A204.1 (cell line): ENCODE data around the gene SRRM4.
"Not testable (repeated sequence)": the region's sequence is repeated elsewhere in the genome, so short reads cannot be mapped to it uniquely, and the experiment has no call there.

ENCODE experiments used
- FAIRE-seq: peaks from 2 replicates; lab custom pipeline; 2012; peaks lifted over from hg19 to GRCh38; lab: Jason Lieb, UNC

SRRM4 gene

DNA sequence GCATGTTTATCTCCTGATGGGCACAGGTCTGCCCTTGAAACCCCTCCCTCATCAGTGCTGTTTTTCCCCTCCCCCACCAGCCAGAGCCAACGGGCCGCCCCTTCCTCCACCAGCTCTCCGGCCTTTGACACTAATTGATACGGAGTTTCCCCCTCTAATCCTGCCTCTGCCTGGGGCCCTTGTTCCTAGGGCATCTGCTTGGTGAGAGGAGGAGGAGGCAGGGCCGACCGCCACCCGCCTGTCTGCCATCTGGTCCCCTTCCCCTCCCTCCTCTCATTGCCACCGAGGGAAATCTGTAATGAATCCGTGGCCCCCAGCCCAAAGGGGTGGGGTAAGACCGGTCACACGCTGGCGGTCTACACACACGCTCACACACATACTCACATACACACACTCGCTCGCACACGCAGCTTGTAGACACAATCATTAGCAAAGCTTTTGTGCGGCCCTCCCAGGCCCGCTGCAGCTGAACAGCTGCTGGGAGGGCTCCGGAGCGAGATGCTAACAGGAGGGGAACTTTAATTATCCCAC lies 27.4 kb downstream of the SRRM4 start:
- FAIRE-seq = no peak

DNA sequence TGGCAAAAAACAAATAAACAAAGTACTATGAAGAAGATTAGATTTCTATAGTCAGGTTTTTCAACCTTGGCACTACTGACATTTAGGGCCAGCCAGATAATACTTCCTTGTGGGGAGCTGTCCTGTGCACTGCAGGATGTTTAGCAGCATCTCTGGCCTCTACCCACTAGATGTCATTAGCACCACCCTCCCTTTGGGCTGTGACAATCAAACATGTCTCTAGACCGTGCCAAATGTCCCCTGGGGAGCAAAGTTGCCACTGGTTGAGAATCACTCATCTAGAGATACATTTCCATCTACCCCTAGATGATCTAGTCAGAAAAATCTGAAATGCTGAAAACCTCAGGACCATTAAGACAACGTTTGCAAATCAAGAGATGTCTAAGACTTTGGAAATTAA lies 29.9 kb downstream of the SRRM4 start:
- FAIRE-seq = no peak

DNA sequence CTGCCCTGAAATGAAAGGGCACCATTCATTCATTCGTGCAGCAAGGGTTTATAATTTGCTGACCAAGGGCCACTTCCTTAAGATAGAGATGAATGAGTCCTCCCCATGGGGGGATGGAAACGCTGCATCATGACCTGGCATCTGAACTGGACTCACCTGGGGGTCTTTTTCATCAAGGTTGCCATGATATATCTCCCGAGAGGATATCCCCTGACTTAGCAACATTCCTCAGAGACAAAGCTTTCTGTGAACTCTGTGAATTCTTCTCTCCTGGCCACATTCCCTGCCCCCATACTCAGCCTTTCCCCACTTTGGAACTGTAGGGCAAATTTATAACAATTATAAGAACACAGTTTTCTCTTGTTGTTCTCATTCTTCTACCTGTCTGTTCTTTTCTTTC lies 30.8 kb downstream of the SRRM4 start:
- no peak for FAIRE-seq

DNA sequence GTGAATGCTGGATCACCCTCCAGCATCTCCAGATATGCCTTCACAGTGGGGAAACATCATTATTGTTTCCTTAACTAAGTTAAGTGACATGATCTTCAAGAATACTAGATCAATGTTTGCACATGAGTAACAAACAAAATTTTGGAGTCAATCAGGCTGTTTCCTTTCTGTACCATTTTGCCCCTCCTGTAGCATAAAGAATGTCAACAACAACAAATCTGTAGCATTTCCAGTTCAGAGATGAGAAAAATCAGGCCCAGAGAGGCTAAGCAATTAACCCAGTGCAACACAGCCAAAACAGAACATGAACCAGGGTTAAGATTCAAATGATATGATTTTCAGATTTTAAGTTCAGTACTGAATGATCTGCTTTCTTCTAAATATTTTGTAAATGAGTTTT lies 31.7 kb downstream of the SRRM4 start:
- no peak for FAIRE-seq

DNA sequence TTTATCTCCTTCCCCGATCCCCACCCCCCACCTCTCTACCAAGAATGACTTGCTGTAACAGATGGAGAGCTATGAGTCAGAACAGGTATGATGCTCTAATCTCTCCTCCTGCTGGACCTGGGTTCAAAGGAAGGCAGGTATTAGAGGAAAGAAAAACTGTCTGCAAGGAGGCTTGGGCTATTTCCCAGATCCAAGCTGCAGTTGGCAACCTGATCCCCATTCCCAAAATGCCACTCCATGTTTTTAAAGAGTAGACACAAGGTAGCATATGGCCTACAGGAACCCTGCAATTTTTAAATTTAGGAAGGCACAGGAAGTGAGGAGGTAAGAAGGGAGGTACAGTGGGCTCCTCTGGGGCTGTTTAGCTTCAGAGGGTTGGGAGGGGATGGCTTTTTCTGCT lies 33.0 kb downstream of the SRRM4 start:
- FAIRE-seq = no peak

DNA sequence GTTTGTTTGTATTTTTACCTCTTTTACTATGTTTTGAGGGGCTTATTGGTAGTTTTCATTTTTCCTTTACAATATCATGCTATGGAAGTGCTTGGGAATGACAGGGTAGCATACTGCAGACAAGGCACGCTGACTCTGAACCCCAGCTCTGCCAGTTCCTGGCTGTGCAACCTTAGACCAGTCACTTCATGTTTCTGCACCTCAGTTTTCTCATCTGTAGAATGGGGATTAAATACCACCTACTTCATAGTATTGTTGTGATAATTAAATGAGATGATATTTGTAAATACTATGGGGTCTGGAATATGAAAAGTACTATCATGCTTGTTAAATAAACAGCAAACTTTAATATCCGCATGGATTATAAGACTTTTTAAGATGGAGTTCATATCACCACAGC lies 35.4 kb downstream of the SRRM4 start:
- FAIRE-seq = no peak

DNA sequence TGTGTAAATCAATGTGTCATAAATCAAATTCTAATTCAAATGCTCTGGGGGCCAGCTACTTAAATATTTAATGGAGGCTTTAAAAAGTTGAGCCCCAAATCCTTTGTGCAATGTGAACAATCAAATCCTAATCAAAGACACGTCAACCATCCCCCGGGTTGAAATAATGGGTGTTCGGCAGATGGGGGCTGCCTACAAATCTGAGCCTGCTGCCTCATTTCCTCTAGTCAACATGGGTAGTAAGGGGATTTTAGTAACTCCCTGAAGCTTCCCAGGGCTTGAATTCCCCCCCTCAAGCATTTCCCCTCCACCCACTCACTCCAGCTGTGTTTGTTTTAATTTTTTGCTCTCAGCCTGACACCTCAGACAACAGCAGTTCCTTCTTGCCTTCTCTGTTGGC lies 37.8 kb downstream of the SRRM4 start:
- FAIRE-seq = no peak

DNA sequence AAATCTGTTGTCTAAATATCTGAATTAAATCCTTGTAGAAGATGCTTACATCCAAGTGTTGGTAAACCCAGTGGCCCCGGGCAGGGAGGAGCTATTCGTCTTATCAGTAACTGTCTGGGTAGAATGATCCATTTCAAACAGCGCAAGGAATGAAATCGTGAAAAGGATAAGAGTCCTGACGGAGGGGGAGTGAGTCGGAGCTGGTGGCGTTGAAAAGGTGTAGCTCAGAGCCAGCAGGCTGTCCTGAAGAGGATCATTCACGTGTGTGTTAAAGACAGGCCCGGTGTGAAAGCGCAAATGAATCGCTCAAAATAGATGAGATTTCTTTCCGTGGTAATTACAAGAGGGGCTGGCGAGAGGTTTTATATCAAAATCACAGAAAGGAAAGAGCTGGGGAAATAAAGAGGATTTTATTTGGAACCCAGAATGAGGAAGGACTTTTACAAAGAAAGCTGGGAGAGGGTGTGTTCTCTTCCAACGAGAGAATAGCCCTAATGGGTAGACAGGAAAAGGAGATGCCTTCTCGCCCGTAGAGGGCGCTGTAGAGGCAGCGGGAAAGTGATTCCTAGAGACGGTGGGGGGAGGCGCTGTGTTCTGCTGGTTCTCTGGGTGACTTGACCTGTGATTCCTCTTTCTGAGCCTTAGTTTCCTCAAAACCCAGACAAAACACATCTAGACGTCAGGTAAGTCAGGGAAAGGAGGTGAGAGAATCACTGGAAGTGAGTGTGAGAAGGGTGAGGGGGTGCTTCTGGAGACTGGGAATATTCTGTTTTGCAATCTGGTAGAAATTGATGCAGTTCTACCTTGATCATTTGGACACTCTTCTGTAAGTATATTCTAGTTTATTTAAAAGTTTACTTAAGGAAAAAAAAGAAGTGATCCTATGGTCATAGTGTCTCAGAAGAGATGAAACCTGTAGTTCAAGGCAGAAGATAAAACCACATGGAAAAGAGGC lies 39.3 kb downstream of the SRRM4 start:
- no peak for FAIRE-seq

DNA sequence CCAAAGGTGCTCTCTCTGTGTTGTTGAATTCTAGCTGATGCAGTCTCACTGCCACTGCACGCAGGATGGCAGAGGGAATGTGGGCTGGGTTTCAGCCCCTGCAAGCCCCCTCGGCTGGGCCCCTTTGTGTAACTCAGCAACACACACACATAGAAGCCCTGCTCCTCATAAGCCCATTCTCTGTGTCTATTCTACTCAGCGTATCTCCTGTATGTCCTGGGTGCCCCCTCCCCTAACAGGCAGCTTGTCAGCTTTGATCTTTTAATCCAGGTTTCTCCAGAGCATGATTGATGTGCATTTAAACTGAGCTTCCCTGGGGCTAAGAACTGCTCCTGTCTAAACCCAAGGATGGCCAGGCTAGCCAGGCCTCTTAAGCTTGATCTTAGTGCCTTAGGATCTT lies 43.0 kb downstream of the SRRM4 start:
- no peak for FAIRE-seq

DNA sequence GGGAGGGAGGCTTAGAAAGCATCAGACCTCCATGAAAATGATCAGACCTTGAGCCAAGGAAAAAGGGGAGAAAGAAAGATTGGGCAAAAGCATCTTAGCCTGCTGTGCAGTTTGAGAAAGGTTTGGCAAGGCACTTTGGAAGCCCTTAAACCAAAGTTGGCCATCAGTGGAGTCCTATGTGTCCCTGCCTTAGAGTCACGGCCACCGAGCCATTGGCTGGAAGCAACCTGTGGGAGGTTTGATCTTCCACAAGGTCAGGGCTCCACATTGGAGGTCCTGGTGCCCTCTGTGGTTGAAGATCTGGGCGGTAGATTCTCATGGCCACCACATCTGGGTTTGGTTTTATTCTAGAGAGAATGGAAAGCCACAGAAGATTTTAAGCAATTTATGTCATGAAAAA lies 44.4 kb downstream of the SRRM4 start:
- no peak for FAIRE-seq

DNA sequence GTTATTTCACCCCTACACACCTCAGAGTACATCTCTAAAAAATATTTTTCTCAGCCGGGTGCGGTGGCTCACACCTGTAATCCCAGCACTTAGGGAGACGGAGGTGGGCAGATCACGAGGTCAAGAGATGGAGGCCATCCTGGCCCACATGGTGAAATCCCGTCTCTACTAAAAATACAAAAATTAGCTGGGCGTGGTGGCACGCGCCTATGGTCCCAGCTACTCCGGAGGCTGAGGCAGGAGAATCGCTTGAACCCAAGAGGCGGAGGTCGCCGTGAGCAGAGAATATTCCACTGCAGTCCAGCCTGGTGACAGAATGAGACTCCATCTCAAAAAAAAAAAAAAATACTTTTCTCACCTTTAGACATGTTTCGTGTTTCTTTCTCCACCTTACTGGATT lies 52.0 kb downstream of the SRRM4 start:
- FAIRE-seq = not testable (repeated sequence)

DNA sequence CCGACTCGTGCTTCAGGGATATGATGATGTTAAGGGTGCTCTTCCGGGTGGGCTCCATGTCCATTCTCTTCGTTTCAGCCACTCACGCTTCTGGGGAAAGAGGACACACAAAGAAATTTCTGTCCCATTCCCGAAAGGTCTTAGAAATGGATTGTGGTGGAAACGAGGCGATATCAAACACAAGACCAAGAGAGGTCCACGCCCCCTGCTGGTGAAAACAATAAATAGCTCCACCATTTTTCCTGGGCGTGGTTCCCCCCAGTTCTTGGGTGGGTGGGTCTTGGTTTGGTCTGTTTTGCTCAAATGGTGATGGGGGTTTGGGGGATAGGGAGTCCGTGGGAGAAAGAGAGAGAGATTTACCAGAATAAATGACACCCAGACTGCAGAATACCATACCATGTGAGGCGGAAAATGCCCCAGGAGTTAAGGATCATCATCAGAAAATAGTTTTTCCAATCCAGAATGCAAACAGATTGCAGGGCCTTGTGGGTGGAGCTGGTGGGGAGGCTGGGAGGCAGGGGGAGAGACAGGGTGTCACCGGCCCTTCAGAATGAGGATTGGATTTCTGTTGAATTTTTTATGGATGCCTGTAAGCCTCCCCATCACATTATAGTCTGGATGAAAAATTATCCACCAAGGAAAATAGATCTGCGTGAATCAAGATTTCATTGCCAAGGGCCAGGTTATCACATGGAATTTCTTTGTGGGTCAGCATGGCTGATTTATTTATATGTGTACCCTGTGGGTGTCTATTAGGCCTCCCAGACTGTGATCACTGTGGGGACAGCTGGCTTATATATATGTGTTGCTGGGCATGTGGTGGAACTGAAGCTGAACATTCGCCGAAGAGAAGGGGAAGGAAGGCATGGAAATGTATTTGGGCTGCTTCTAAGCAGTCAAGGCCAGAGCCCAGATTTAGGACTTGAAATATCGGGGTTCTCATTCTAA lies 55.8 kb downstream of the SRRM4 start:
- FAIRE-seq = no peak

DNA sequence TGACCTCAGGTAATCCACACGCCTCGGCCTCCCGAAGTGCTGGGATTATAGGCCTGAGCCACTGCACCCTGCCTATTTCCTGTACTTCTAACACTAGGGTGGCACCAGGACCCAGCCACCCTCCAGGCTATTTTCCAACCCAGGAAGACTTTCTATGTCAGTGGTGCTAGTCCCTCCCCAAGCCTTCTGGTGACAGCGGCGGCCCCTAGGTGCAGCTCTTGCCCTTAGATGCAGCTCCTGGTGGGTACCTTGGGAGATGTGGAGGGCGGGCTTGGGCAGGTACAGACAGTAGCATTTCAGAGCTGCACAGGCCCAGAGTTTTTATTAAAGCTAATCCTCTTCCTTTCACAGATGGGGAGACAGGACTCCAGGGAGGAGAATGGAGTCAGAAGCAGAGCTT lies 62.8 kb downstream of the SRRM4 start:
- no peak for FAIRE-seq

DNA sequence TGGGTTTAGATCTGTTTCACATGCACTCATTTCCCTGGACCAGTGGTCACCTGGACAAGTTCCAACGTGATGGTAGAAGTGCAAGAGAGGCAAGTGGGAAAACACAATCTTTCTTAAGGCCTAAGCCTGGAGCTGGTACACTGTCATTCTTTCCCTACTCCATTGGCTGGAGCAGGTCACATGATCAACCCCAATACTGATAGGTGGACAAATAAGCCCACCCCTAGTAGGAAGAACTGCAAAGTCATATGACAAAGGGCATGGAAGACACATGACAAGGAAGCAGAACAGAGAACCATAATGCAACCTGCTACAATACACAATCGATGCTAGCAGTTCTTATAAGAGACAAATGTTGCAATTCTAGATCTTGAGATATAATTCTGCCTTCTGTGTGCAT lies 66.3 kb downstream of the SRRM4 start:
- no peak for FAIRE-seq

DNA sequence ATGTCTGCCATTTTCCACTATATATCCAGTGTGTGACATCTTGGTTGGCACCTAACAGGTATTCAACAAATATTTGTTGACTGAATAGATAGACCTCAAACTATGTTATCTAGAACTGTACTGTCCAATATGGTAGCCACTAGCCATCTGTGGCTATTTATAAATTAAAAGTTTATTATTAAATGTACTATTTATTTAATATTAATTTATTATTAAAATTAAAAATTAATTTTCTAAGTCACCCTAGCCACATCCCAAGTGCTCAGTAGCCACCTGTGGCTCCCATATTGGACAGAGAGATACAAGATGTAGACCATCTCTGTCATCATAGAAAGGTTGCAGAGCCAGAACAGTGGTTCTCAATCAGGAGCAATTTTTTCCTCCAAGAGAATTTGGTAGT lies 69.3 kb downstream of the SRRM4 start:
- no peak for FAIRE-seq

DNA sequence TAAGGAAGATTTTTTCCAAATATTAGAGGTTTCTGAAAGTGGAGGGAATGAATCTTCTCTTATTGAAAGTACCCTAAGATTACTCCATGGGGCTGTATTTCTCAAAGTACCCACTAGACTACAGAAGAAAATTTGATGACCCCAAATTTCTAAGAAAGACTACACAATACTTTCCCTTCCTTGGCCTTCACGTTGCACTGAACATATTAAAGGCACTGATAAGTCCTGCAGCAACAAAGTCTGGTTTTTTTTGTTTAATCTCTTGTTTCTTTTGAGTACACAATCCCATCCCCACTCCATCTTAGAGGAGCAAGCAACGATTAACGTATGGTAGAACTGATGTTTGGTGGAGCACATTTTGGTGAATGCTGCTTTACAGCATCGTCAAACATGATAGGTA lies 70.1 kb downstream of the SRRM4 start:
- no peak for FAIRE-seq

DNA sequence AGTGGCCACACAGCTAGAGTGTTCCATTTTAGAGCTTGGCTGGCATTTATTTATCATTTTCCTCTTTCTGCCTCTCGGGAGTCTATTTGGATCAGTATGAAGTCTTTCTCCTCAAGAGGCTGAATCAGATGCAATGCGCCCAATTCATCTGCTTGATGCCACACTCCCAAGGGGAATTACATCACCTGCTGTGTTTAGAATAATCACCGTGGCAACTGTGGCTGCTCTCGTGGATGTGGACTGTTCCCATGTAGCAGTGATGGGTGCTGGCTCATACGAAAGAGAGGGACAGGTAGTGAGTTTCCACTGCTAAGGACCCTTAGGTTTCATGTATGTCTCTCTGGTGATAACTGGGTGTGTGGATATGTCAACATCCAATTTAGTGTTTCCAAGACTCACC lies 70.7 kb downstream of the SRRM4 start:
- FAIRE-seq = no peak

DNA sequence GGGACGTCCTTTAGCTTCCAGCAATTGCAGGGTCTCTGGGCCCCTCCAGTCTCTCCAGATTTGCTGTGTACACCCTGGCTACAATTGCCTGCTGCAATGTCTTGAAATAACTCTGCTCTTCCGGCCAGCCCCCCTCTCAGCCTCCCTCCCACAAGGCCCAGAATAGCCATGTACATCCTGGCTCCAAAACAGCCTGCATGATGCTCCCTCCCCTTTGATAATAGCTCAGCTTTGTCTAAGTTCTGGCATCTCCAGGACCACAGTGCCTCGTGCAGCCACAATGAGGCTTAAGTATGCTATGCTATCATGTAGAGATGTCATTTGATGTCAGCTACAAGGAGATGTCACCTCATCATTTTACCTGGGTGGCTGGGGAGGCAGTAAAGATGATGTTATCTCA lies 74.6 kb downstream of the SRRM4 start:
- no peak for FAIRE-seq

DNA sequence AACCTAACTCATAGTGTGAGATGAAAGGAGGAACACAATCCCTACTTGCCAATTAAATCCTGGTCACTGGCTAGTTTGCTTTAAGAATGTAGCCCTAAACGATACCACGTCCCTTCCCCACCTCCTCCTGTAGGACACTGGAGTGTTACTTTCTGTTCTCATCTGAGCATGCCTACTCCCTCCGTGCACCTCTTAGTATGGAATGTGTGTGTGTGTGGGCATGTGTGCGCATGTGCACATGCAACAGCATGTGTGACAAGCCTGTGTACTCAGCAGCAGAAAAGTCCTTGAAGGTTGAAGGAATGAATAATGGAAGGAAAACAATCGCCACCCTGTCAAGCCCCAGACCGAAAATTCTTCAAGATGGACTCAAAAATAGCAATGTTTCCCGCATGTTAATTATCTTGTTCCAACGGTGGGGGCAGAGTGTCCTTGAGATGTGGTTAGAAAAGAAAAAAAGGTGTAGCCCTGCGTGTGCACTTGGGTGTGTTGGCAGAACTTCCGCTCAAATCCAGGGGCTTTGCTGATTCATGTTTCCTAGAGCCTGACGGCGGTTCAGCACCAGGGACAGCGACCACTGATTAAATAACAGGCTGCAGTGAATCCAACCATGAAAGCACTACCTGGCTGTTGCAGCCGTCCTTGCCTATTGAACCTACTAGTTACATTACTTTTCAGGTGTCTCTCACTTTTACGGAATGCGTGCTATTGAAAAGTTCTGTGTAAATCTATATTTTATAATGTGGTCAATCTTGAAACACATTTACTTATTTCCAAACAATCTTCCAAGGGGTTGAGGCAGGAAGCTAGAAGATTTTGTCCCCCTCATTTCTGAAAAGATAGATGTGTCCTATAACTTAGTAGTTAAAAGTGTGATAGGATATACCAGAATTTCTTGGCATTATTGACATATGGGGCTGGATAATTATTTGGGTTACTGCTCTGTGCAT lies 79.8 kb downstream of the SRRM4 start:
- FAIRE-seq = no peak

DNA sequence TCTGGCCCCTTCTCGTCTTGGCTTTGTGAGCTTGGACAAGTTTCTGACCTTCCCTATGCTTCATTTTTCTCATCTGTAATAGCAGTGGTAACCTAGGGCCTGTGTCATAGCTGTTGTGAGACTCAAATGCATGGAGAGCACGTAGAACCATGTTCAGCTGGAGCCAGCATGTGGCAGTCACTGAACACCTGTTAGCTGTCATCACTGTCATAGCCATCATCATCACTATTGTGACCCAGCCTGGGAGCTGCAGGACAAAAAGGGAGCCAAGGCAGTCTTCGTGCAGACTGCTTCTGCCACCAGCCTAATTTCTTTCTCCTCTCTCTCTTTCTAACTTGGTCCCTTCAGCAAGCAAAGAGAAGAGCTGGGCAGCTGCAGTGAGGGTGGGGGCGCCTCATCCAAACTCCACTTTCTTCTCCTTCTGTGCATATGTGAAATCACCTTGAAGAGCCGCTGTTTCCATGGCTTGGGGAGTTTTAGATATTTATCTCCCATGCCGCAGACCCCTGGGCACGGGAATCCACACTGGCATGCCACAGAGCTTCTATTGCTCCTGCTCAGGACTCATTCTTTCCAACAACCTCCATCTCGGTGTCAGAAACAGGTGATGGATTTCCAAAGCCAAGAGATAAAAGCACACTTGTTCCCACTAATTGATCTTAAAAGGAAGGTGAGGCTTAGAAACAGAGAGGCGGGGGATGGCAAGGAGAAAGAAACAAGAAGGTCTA lies 87.0 kb downstream of the SRRM4 start:
- no peak for FAIRE-seq

DNA sequence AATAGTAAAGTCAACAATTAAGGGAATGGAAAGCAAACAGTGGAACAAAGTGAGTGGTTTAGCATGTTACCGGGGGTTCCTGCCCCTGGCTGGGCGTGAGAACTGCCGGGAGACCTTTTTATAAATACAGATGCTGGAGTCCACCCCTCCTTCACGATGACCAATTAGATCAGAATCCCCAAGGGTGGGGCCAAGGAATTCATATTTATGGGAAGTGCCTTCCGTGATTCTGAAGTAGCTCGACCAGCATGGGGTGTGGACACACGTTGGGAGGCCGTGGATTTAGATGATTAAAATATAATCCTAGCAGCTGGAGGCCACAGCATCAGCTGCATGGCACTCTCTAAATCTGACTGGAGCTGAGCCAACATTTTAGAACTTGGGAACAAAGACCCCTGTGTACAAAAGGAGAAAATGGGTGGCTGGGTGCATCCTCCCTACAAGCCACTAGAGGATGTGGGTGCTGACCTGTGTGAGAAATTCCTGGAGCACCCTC lies 87.9 kb downstream of the SRRM4 start:
- no peak for FAIRE-seq
